ENCODE results near the gene COL17A1.

The COL17A1 gene

DNA sequence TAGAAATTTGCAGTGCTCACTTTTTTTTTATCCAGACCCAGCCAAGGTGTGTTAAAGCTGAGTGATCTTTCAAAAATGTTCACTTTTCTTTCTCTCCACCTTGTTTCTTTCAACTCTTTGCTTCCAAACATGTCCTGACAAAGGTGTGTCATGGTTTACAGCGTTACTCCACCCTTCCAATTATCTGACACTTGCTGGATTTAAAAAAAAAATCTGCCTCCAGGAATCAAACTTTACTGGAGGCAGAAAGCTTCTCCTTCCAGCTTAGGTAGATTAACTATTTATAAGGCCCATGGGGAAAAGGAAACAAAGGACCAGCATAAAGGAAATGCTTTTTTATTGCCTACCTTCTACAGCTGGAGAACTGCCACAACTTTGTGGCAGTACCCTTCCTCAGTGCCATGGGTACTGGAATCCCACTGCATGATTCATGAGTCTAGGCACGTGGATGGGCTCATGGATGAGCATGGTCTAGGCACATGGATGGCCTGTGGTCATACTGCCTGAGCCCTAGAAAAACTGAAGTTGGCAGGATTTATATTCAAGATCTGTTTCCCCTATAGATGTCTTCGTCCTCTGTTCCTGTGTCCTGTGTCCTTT lies at the start of gene COL17A1:
COL17A1 (minus strand) TSS at position 80 of the 600 bp plus-strand sequence. CDS start 5,207 bp downstream, outside the sequence.
- no peak for DNase-seq

GRCh38 chr10:104130041-104130440 lies 44.4 kb upstream of the COL17A1 start:
- no peak for DNase-seq

- no peak for DNase-seq
Measured at GRCh38 chr10:104128214-104128613, 42.5 kb upstream of the COL17A1 start.

DNA sequence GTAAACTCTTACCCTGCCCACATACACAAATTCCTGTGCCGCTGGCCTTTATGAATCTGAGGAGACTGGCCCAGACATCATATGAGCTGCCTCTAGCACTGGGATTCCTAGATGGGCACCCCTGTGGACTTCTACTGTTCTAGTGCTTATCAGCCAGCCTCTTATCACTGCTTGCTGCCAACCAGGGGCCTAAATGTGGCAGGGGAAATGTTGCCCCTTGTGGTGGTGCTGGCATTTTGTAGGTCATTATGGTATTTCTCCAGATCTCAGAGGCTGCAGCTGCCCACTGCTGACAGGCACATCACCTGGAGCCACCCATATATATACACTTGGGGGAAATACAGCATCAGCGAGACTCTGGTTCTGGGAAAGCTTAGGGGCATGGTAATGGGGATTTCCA lies 41.7 kb upstream of the COL17A1 start:
- DNase-seq = no peak

DNA sequence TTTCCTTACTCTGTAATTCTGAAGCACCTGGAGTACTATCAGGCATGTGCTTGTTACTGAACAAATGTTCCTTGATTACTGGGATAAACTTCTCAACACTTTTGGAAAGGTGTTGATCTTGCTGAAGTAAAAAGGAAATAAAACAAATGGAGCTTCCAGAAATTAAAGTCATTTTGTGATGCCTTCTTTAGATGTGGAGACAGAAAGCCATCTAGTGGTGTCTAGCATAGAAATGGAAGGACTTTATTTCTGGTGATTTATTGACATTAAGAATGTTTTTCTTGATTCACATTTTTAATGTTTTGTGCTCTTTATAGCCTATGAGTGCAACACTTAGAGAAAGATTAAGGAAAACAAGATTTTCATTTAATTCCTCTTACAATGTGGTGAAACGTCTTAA lies 37.7 kb upstream of the COL17A1 start:
- peak; percentile 24 for DNase-seq

DNA sequence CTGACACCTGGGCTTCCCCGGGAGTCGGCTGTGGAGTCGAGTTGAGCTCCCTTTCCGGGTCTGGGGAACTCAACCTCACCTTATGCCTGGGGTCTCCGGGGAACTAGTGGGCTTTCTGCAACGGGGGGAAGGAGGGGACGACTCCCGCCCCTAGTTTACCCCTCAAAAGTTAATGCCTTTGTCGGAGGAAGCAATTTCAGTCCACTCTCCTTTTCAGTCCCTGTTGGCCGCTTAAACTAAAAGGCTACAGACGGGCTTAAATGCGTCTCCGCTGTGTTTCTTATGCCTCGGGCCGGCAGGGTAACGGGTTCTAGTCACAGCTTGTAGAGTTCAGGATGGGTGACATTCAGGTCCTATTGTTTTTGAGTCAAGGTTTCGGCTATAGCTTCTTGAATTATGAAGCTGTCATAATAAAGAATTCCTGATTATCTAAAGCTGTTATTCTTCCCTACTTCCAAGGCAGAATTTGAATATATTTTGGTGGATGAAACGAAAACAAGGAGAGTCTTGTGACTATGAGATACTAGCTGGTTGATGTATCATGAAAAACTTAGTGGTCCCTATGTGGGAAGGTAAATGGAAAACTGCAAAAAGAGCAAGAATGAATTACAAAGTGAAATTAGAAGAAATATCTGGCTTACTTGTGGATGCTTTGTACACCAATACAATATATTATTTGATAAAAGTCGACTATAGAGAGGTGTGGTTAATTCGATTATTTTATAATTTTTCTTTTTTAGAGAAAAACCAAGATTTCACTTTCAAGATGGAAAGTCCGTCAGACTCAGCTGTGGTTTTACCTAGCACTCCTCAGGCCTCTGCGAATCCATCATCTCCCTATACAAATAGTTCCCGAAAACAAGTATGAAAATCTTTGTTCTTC lies 36.8 kb upstream of the COL17A1 start:
- DNase-seq = no peak

- peak; percentile 99 for DNase-seq
Measured at GRCh38 chr10:104121485-104122224, 36.0 kb upstream of the COL17A1 start, which contains the start of gene SFR1. Gene SFR1, plus strand, starts transcription at chr10:104122171. Its CDS starts 13 bp downstream, at chr10:104122184.

DNA sequence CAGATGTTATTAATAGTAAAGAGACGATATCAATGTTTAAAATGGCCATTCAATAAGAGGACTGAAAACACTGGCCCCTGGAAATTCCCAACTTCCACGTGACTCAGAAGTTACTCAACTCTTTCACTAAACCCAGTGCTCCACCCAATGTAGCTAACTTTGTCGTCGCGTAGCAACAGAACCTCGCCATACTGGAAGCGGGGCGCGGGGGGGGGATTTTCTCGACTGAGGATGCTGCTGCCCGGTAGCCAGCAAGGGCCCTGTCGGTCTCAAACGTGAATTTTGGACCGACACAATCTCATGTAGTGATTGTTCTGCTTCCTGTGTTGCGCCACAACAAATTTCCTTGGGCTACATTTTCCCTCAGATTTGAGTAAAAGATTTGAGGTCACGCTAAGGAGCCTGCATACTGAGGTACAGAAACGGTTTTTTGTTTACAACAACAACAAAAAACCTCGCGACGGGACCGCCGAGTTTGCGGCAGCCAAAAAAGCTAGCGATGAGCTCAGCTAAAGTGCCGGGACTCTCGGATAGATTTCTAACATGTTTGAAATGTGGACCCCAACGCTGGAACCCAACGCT lies 35.3 kb upstream of the COL17A1 start:
- DNase-seq = peak; percentile 95

DNA sequence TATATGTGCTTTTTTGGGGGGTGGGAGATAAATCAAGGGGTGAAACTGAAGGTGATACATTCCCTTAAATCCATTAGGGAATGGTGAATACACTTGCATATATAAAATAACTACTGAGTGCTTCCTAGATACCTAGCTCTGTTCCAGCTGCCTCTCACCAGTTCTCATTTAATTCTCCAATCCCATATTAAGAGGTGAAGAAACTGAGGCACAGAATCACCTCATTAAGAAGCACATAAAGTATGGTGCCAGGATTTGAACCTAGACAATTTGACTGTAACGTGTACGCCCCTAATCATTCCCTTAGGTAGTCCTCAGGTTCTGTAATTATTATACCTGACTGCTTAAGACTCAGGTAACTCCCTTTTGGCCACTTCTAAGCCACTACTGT lies 34.8 kb upstream of the COL17A1 start:
- DNase-seq = no peak

DNA sequence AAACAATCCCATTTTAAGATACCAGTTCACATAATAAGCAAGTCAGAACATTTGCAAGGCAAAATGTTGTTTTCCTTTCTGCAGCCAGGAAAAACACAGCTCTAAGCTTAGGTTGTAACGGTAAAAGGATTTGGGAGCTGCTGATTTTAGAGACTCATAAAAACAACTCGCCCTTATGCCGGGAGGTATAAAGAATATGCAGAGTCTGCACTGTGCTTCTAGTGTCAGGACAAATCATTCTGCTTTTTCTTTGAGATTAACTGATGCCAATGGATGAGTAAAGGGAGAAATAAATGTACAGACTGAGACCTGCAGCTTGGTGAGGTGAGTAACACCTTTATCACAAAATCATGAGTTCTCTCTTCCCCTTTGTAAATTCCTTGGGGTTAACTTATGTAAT lies 34.3 kb upstream of the COL17A1 start:
- DNase-seq = no peak

DNA sequence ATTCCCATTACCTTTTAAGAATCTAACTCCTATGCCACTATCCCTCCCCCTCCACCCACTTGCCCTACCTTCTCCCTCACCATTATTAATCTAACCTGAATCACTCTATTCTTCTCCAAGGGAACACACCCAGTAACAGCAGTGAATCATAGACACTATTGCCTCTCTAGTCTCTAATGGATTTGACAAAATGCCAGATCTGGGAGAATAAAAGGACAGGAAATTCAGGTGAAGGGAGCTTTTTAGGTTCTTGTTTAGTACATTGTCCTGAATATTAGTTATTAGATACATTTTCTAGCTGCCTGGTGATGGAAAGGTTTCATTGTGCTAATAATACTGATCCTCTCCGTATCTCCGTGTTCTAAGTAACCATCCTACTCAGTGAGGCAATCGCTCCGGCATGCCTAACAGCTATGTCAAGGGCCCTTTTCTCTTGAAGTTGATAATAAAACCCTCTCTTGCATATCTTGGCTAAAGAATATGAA lies 32.2 kb upstream of the COL17A1 start:
- peak; percentile 31 for DNase-seq

GRCh38 chr10:104113376-104113956 lies 27.8 kb upstream of the COL17A1 start:
- no peak for DNase-seq

GRCh38 chr10:104109908-104110662 lies 24.4 kb upstream of the COL17A1 start:
- peak; percentile 95 for DNase-seq

- no peak for DNase-seq
Measured at GRCh38 chr10:104104926-104105325, 19.2 kb upstream of the COL17A1 start.

DNA sequence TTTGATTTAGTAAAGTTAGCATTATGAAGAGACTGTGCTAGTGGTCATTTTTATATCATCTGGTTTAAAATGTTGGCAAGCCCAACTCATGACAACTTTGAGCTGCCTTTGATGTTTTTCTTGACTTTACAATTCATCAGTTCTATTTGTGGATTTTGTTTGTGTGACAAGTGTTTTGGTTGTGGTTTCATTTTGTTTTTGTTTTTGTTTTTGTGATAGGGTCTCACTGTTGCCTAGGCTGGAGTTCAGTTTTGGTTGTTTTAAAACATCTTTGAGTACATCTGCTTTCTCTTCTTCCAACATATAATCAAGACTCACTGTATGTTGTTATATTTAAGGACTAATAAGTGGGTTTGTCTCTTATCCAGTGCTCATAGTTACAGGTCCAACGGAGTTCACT lies 18.7 kb upstream of the COL17A1 start:
- DNase-seq = no peak

DNA sequence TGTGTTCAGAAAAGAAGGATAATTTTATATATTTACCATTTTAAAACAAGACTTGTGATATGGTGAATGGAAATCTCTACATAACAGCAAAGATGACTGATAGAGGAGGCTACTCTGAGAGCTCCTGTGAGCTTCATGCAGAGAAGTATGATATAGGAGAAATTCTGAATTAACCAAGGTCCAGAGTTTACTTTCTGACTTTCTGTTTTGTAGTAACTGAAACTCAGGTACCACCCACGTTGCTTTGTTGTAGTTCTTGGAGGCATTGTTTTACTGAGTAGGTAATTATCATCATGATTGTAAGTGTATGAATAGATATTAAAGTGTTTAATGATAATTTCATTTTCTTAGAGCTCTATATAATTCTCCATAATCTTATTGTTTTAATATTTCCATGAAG lies 18.3 kb upstream of the COL17A1 start:
- no peak for DNase-seq

GRCh38 chr10:104101902-104102301 lies 16.2 kb upstream of the COL17A1 start:
- no peak for DNase-seq

GRCh38 chr10:104100795-104101194 lies 15.1 kb upstream of the COL17A1 start:
- no peak for DNase-seq

- DNase-seq = no peak
Measured at GRCh38 chr10:104099941-104100340, 14.3 kb upstream of the COL17A1 start.

- DNase-seq = peak; percentile 18
Measured at GRCh38 chr10:104099269-104099668, 13.6 kb upstream of the COL17A1 start.

DNA sequence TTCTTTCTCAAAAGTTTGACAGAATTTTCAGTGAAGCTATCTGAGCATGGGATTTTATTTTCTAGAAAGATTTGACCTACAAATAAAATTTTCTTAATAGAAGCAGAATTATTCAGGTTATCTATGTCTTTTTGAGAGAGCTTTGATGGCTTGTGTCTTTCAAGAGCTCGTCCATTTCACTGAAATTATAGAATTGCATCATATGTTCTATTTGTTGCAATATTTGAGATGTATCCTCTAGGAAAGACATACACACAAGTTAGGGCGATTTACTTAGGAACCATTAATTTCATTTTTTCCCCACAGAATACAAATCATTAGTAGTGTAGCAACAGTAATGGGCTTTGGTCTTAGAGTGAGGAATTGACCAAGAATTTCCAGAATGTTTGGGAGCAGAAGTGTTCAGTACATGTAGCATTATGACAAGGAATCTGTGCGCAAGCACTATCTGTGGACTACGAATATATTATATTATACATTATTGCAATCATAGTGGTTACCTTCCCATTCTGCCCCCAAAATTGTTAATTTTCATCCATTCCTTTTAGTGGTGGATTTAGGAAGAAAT lies 12.8 kb upstream of the COL17A1 start:
- peak; percentile 53 for DNase-seq

Measured in fibroblast of skin of right quadriceps (primary cell).